DOHH2 (cell line): Measurements from ENCODE around the gene ZNF462.

Source experiments
- CTCF ChIP-seq: fragments of 200-600 bp; sonication (generic); IDR thresholded peaks from one replicate; pipeline ENCODE4 v1.5.1; 2014; ENCODE audit warnings: antibody characterized with exemption, mild to moderate bottlenecking, low read depth, low read length; ENCODE audit not compliant: poor library complexity, severe bottlenecking
- EZH2phosphoT487 ChIP-seq: fragments of 200-600 bp; sonication (generic); IDR thresholded peaks from 2 replicates; pipeline ENCODE4 v1.6.1; 2017; ENCODE audit warnings: borderline replicate concordance, mild to moderate bottlenecking, antibody characterized with exemption, low read length, moderate library complexity, mixed read lengths

GRCh38 chr9:107033966-107034365 is 171.0 kb downstream of the ZNF462 start:
- no peak for TF ChIP-seq CTCF
- TF ChIP-seq EZH2phosphoT487 = no peak
